IPS-11a (cell line): ENCODE measurements around the gene LINC01488.

Experiments used
- H3K4me3 ChIP-seq: one replicate; pipeline ENCODE4 v1.5.1; 2013; ENCODE audit warnings: low read depth, low read length, control low read depth

LINC01488 gene

DNA sequence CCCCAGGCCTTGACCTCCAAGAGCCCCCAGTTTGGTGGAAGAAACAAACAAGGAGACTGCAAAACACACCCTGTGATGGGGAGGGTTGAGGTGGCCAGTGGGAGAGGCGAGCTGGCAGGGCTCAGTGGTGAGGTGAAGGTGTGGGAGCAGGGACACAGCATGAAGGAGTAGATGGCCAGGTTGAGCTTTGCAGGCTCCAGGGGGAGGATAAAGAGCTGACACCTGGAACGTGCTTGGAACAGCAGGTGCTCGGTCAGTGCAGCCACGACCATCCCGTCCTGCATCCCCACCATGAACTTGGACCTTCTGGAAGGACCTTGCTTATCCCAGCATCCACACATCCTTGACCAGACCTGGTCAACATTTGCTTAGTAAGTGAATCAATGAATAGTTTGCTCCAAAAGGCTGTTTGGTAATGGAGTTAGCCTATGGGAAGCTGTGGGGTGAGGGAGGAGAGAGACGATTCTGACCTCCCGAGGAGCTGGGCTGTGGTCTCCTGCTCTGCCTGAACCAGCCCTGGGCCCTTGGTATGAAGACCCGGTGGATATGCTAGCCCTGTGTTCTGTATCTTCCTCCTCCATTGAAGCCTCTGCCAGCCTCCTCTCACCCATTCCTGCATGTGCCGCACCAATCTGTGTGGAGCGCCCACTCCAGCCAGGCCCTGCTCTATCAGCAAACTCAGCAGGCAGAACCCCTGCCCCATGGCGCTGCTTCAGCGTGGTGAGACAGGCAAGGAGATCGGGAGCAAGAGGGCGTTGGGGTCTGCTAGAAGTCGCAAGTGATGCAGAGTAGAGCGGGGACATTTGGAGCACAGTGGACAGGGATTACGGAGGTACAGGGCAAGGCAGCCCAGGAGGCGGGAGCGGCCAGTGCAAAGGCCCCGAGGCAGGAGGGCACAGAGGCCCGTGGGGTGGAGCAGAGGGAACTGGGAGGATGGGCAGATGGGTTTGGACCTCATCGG, 9.9 kb downstream of the LINC01488 start:
- H3K4me3 ChIP-seq = no peak overlapping the region

DNA sequence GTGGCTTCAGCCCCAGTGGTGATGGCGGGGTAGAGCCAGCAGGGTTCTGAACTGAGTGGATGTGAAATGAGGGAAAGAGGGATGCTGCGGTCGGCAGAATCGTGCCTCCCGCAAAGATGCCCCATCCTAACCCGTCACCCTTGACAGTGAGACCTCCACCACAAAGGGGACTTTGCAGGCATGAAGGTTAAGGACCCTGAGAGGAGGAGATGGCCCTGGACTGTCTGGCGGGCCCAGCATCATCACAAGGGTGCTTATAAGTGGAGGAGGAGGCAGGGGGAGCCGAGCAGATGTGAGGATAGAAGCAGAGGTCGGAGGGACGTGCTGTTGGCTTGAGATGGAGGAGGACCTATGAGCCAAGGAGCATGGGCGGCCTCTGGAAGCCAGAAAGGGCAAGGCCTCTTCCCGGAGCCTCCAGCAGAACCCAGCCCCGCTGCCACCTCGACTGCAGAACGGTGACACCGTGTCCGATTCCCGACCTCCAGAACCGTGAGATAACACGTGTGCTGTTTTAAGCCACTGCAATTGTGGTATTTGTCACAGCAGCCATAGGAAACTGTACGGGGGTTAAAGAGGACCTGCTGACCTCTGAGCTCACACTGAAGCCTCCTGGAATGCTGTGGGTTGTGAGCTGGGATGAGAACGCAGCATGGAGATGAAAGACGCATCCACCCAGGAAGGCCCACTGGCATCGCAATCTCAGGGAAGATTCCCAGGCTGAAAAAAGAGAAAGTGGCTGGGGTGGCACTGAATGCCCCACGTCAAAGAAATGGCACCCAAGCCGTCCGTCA, 10.9 kb downstream of the LINC01488 start:
- no peak overlapping the region for H3K4me3 ChIP-seq

DNA sequence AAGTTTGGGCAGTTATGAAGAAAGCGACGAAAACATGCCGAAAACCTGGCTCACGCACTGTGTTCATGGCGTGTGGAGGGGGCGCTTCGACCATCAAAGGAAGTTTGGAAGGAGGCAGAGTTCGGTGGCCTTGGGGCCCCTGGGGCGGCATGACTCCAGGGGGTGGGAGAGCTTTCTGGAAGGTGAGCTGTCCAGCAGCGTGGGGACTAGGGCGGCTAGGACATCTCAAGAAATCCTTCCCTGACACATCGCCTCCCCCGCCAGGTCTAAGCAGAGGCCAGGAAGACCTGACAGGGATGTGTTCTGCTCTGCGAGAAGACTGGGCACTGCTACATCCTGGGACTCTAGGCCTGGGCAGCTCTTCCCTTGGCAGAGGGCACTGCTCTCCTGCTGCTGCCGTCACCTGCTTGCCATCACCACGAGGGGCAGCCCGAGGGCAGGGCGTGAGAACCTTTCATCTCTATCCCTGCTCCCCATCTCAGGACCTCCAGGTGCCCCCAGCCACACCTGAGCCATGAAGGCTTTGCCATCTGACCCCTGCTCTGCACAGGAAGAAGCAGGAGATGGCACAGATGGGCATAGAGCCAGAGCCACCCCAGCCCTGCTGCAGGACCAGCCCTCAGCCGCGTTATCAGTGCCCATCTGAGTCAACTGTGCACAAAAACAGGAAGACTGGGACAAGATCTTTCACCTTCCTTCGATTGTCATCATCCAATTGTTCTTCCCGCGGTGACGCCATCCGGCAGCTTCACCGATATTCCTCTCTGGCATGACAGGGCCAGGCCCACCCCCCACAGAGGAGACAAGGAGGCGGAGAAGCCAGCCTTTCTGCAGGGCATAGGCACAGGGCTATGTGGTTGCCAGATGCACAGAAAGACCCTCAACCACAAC, 12.7 kb downstream of the LINC01488 start:
- H3K4me3 ChIP-seq = no peak overlapping the region

DNA sequence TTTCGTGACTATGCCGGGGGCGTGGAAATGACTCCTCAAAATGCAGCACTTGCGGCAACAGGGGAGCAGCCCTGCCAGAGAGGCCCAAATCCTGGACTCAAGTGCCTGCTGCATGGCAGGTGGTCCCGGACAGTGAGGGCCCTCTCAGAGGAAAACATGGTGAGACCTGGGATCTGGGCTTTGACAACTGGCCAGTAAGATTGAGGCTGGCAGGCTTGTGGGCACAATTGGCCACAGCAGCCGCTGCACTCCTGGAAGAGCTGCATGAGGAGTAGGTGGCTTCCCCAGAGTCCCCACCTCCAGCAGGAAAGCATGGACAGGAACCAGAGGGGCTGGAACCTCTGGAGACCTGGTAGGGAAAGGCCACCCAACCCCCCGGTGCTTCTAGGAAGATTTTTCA, 13.4 kb downstream of the LINC01488 start:
- H3K4me3 ChIP-seq = no peak overlapping the region

DNA sequence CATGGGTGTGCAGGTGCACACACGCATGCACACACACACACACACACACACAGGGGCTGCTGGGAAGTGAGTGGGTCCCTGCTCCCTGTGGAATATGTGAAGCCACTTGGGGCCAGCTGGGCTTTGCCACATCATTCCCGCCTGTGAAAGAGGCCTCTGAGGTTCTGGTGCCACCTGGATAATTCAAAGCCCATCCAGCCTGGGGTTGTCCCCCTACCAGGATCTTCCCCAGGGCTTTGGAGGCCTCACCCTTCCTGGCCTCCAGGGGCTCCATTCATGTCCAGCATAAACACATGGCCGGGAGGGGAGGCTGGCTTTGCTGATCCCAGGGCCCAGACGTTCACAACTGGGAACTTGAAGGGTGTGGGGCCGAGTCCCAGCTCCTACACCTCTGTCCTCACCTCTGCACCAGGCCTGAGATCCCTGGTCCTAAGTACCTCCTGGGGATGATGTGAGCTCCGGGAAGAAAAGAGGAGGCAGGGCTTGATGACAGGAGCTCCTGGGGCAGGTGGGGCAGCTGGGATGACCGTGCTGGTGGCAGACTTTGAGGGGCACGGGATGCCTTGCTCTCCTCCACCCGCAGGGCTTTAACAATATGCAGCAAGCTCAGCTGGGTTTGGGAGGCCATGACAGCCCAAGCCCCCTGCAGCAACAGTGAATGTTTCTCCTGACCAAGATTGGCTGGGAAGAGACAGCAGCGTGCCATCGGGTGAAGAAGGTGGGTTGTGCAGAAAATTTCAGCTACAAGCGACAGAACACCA, 14.2 kb downstream of the LINC01488 start:
- H3K4me3 ChIP-seq = no peak overlapping the region

DNA sequence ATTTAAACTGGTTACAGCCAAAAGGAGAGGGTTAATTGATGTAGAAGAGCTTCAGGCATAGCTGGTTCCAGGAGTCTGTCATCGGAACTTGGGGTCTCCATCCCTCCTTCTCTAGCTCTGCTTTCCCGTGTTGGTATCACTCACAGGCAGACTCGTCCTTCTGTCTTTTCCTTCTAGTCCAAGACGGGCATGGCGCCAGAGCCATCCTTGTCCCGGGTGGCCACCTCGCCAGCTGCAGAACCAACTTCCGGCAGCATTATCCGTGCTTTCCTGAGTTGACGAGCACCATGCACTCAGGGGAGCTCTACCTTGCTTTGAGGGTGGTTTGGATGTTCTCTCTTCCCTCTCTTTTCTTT, 14.7 kb downstream of the LINC01488 start:
- H3K4me3 ChIP-seq = no peak overlapping the region

DNA sequence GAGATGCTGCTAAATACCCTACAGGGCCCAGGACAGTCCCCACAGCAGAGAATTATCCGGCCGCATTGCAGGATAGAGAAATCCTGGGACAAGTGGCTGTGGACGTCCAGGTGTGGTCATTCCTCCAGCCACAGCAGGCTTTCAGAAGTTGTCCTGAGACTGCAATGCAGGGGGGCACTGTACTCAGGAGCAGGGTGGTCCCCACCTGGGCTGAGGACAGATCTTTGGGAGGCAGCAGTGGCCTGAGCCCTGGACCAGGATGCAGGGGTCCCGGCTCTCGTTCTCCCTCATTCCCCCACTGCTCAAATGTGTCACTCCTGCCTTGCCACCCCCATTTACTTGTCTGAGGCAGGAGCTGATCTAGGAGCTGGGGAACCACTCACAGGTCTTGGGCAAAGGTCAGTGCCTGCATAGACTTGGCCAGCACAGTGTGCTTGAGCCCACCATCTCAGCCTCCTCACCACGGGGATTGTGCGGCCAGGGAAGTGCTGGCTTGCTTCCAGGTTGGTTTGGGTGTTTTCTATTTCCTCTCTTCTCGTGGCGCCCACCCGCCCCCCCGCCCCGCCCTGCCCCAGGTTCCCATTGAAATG, 15.3 kb downstream of the LINC01488 start:
- no peak overlapping the region for H3K4me3 ChIP-seq

DNA sequence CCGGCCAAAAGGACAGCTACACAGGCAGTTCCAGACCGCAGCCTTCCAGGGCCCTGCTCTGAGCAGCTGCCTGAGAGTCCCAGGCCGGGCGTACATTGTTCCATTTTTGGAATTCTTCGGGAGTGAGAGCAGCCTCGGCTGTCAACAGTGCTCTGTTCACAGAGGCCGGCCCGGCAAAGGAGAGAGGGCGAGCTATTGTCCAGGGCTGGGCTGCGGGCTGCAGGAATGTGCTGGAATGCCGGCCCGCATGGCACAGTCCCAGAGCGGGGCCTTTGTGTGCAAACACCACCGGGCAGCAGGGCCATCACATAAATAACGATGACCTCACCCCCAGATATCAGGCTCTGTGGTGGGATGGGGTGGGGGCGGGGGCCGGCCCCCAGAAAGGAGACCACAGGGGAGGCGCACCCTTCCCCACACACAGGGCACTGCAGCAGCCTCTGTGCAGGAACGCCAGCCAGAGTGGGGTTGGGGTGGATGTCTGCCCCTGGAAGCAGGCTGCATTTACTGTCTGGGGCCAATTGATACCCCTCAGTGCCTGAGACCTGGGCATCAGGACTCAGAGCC, 15.8 kb downstream of the LINC01488 start:
- no peak overlapping the region for H3K4me3 ChIP-seq

DNA sequence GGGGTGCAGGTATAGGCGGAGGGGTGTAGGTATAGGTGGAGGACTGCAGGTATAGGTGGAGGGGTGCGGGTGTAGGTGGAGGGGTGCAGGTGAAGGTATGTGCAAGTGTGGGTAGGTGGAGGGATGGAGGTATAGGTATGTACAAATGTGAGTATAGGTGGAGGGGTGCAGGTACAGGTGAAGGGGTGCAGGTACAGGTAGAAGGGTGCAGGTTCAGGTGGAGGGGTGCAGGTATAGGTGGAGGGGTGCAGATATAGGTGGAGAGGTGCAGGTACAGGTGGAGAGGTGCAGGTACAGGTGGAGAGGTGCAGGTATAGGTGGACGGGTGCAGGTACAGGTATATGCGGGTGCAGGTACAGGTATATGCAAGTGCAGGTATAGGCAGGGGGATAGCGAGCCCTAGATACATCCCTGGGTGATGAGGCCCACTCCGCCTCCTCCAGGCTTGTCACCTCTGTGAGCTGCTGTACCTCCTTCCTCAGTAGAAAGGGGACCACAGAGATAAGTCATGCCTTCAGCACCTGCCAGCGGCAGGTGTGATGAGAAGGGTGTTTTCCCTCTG, 17.2 kb downstream of the LINC01488 start:
- H3K4me3 ChIP-seq = no peak overlapping the region

DNA sequence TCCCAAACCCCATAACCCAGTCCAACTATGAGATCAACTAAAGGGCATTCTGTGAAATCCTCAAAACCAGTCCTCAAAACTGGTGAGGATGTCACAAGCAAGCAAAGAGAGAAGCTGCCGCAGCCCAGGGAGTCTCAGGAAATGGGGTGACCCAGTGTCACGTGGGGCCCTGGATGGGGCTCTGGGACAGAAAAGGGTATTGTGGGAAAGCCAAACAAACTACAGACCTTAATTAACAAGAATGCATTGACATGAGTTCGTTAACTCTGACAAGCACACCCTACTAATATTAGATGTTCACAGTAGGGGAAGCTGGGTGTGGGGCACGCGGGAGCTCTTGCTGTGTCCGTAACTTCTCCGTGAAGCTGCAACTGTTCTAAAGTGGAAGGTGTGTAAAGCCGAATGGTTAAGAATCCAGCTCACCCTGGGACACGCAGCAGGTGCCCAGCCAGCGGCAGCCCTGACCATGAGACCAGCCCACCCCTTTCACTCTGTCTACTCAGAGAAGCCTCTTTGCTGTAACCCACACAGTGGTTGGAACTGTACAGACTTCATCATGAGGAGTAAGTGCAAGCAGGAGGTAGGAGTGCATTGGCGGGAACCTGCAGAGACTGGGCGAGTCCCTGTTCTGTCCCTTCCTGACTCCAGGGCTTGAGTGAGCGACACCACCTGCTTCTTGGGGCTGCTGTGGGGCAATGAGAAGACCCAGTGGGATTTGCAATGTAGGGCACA, 17.9 kb downstream of the LINC01488 start:
- no peak overlapping the region for H3K4me3 ChIP-seq

DNA sequence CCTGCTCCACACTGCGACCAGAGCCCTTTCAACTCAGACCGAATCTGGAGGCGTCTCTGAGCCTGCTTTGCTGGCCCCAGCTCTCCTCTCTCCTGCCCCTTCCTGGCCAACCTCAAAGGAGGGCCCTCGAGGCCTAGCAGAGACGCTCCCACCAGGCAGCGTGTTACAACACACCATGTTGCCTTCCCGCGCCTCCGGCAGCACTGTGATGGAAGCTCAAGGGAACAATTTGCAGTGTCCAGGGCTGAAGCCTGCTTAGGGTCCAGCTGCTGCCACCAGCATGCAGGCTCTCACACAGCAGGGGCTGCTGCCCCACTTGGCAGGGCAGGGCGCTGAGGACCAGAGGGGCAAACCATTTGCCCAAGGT, 18.4 kb downstream of the LINC01488 start:
- no peak overlapping the region for H3K4me3 ChIP-seq

DNA sequence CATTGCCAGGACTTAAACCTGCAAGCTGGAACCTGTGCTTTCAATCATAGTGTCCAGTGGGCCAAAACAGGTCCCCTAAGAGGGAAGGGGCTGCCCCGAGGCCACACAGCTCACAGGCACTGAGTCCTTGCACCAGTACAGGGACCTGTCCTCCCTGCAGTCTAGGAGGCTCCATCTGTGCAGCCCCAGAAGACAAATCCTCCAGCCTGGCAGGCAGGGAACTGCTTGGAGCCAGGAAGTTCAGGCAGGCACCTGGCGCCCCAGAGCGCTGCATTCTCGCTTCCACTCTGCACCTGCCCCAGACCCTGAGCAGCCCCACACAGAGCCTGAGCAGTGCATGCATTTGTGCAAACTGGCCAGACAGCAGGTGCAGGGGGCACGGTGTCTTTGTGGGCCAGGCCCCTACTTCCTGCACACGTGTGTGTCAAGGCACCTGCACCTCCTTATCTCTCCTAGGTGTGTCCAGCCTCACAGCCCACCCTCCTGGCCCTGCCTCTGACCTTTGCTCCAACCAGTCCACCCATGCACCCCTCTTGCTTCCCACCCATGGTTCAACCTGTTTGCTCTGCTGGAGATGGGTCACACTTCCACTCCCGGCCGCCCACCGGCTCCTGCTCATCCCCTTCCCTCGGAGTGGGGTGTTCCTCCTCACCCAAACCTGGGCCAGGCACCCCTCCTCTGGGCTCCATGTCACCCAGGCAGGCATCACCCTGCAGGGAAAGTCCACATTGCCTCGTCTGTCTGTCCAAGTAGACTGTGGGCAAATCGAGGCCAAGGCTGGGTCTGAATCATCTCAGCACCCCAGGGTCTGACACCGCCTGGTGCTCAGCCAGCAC, 19.0 kb downstream of the LINC01488 start:
- H3K4me3 ChIP-seq = no peak overlapping the region

DNA sequence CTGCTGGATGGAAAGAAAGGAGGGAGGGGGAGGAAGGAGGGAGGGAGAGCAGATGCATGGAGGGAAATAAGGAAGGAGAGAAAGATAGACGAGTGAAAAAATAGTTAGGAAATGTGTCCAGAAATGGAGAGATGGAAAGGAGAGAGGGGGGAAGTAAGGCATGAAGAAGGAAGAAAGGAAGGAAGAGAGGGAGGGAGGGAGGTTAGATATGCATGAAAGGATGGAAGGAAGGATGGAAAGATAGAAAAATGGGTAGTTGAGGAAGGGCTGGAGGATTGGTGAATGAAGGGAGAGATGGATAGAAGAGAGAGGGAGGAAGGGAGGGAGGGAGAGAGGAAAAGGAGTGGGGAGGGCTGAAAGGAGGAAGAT, 19.6 kb downstream of the LINC01488 start:
- no peak overlapping the region for H3K4me3 ChIP-seq

DNA sequence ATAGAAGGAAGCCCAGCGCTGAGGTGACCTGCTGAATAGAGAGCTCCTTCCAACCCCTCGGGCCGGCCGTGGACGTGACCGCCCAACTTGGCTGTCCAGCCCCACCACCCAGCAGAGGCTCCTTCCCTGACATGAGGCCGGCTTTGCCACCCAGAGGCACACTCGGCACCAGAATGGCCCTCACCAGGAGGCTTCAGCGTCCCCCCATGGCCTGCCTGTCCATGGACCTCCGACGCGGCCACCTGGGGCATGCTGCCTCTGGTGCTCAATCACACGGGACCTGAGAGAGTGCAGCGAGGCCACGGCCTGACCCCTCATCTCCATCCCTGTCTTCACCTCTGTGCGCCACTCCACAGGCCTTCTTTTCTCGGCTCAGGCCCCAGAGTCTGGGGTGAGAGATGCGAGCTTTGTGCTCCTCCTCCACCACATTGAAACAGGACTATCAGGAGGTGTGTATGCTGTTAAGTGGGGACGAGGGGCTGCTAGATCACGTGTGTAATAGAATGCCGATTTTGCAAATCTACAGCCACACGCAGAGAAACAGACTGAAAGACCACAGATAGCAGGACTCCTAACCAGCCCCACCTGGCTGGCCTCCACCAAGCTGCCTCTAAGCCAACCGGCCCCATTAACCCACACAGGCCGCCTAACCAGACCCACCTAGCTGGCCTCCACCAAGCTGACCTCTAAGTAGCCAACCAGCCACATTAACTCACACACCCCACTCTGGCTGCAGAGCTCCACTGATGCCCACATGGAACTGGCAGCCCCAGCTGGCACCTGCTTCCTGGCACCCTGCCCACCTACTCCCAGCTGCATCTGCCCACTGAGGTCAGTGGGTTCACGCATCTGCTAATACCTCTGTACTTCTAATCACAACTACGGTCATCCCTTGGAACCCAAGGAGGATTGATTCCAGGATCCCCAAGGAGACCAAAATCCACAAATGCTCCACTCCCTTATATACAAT, 20.7 kb downstream of the LINC01488 start:
- H3K4me3 ChIP-seq = no peak overlapping the region

DNA sequence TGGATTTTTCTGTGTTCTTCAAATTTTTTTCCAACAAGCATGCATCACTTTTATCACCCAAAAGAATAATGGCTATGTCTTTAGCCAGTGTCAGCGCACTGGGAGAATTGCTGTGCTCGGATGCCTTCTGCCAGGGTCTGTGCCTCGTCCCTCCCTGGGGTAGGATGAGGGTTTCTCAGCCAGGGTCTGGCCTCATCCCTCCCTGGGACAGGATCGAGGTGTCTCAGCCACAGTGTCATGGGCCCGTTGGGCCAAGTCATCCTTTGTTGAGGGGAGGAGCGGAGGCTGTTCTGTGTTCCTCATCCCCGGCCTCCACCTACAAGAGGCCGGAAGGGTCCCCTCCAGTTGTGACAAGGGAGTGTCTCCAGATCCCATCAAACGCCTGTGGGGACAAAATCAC, 22.7 kb downstream of the LINC01488 start:
- no peak overlapping the region for H3K4me3 ChIP-seq

DNA sequence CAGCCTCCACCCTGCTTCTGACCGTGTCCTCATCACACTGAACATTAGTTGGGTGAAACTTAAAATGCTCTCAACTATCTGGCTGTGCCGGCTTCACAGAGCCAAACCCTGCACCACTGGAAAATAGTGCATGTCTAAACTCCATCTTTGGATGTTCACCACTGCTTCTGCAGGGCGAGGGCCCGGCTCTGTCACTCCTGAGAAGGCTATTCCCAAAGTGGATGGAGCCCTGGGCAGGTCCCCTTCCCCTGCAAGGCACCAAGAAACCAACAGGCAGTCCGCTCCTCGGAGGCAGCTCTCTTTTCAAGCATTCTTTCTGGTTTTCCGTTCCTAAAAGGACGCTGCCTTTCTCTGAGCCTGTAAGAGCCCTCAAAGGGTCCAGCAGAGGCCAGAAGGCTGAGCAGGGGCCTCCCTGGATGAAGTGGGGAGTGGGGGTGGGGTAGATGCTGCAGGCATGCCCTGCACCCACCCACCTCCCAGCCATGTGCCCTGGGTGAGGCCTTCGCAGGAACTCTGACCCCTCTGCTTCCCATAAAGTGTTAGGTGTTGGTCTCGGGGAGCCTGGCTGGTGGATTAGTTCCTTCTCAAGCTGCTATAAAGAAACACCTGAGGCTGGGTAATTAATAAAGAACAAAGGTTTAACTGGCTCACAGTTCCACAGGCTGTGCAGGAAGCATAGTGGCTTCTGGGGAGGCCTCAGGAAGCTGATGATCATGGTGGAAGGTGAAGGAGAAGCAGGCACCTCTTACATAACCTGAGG, 23.3 kb downstream of the LINC01488 start:
- H3K4me3 ChIP-seq = no peak overlapping the region
